WTC11 (cell line): ENCODE results near the gene PLPPR1. TPM values are rescaled to one million over a fixed set of nuclear protein-coding genes. Genes with fewer than 3 reads are reported as not detected.

ENCODE experiments used
- ATAC-seq: fragments of 200-7000 bp; cut with Tn5 transposase; 2 replicates; pipeline ENCODE4 v1.10.0; 2021; ENCODE audit warnings: mild to moderate bottlenecking, moderate library complexity
- CTCF ChIA-PET: fragments of 300-600 bp; sonication (Branson Sonifier 250); formaldehyde crosslinking; loops from one replicate; lab custom pipeline; 2021; ENCODE audit warnings: antibody characterized with exemption; lab: Charles Lee
- POLR2A ChIA-PET: fragments of 350-600 bp; sonication (Branson Sonifier 250); formaldehyde crosslinking; loops from one replicate; lab custom pipeline; 2021; ENCODE audit warnings: antibody characterized with exemption; lab: Charles Lee
- DNase-seq: peaks from one replicate; pipeline ENCODE4 v3.0.0; 2021; ENCODE audit warnings: low spot score
- H3K27ac Mint-ChIP-seq: 2 replicates; pipeline ENCODE4 v1.8.0; 2021; ENCODE audit warnings: mixed read lengths
- H3K27me3 Mint-ChIP-seq: 2 replicates; pipeline ENCODE4 v1.8.0; 2021; ENCODE audit warnings: low read depth, mild to moderate bottlenecking, moderate library complexity, mixed read lengths
- H3K36me3 Mint-ChIP-seq: 2 replicates; pipeline ENCODE4 v1.8.0; 2021; ENCODE audit warnings: mixed read lengths
- H3K4me1 Mint-ChIP-seq: 2 replicates; pipeline ENCODE4 v1.8.0; 2022; ENCODE audit warnings: mixed read lengths
- H3K4me3 Mint-ChIP-seq: 2 replicates; pipeline ENCODE4 v1.8.0; 2021; ENCODE audit warnings: mild to moderate bottlenecking, moderate library complexity, mixed read lengths
- H3K9me3 Mint-ChIP-seq: 2 replicates; pipeline ENCODE4 v1.8.0; 2021; ENCODE audit warnings: mixed read lengths
- ELF4 ChIP-seq: sonication (generic); formaldehyde crosslinking; IDR thresholded peaks from 2 replicates; pipeline ENCODE4 v1.8.1; 2022; ENCODE audit warnings: low read depth, mild to moderate bottlenecking, moderate library complexity, missing genetic modification reagents
- FOXJ3 ChIP-seq: sonication (generic); formaldehyde crosslinking; IDR thresholded peaks from 2 replicates; pipeline ENCODE4 v1.9.0; 2021; ENCODE audit warnings: missing genetic modification reagents, mild to moderate bottlenecking, borderline replicate concordance
- GABPB1 ChIP-seq: sonication (generic); formaldehyde crosslinking; IDR thresholded peaks from 2 replicates; pipeline ENCODE4 v1.8.1; 2023; ENCODE audit warnings: mild to moderate bottlenecking, missing genetic modification reagents
- MYBL2 ChIP-seq: sonication (generic); formaldehyde crosslinking; IDR thresholded peaks from 2 replicates; pipeline ENCODE4 v1.8.1; 2023; ENCODE audit warnings: mild to moderate bottlenecking, moderate library complexity, missing genetic modification reagents
- NFYB ChIP-seq: sonication (generic); formaldehyde crosslinking; conservative IDR thresholded peaks from 2 replicates; pipeline ENCODE4 v1.8.0; 2022; ENCODE audit warnings: low read depth, missing genetic modification reagents
- NR1H2 ChIP-seq: sonication (generic); formaldehyde crosslinking; IDR thresholded peaks from 2 replicates; pipeline ENCODE4 v1.9.0; 2021; ENCODE audit warnings: mild to moderate bottlenecking, moderate library complexity, missing genetic modification reagents
- SOX15 ChIP-seq: fragments of 250-450 bp; sonication (Bioruptor Pico); IDR thresholded peaks from 2 replicates; pipeline ENCODE4 v1.9.0; 2021; ENCODE audit warnings: mild to moderate bottlenecking
- TEAD1 ChIP-seq: sonication (generic); formaldehyde crosslinking; IDR thresholded peaks from 2 replicates; pipeline ENCODE4 v1.8.0; 2022; ENCODE audit warnings: mild to moderate bottlenecking, missing genetic modification reagents
- TP53 ChIP-seq: sonication (generic); formaldehyde crosslinking; IDR thresholded peaks from 2 replicates; pipeline ENCODE4 v1.8.1; 2023; ENCODE audit warnings: mild to moderate bottlenecking, missing genetic modification reagents
- ZNF317 ChIP-seq: sonication (generic); formaldehyde crosslinking; IDR thresholded peaks from 2 replicates; pipeline ENCODE4 v1.8.1; 2023; ENCODE audit warnings: low read depth, mild to moderate bottlenecking, moderate library complexity, missing genetic modification reagents, borderline replicate concordance
- total RNA-seq: library from RNA; stranded (reverse); gene quantifications from 3 replicates; pipeline ENCODE4 v1.2.3, GENCODE V29; 2021
- TF ChIP-seq, protein P1 (sequence below): sonication (generic); formaldehyde crosslinking; IDR thresholded peaks from 2 replicates; pipeline ENCODE4 v1.8.1; 2023; ENCODE audit warnings: mild to moderate bottlenecking, missing genetic modification reagents, borderline replicate concordance
- TF ChIP-seq, protein P2 (sequence below): sonication (generic); formaldehyde crosslinking; IDR thresholded peaks from 2 replicates; pipeline ENCODE4 v1.8.1; 2022; ENCODE audit warnings: low read depth, mild to moderate bottlenecking, moderate library complexity, missing genetic modification reagents, borderline replicate concordance
- TF ChIP-seq, protein P3 (sequence below): sonication (generic); formaldehyde crosslinking; IDR thresholded peaks from 2 replicates; pipeline ENCODE4 v1.8.0; 2022; ENCODE audit warnings: missing genetic modification reagents

The PLPPR1 gene
- total RNA-seq, 1 experiment from 2014 or later = 1.5 TPM

GRCh38 chr9:101219030-101219429 lies 190.5 kb downstream of the PLPPR1 start (continued):
- TF ChIP-seq, protein P1, sequence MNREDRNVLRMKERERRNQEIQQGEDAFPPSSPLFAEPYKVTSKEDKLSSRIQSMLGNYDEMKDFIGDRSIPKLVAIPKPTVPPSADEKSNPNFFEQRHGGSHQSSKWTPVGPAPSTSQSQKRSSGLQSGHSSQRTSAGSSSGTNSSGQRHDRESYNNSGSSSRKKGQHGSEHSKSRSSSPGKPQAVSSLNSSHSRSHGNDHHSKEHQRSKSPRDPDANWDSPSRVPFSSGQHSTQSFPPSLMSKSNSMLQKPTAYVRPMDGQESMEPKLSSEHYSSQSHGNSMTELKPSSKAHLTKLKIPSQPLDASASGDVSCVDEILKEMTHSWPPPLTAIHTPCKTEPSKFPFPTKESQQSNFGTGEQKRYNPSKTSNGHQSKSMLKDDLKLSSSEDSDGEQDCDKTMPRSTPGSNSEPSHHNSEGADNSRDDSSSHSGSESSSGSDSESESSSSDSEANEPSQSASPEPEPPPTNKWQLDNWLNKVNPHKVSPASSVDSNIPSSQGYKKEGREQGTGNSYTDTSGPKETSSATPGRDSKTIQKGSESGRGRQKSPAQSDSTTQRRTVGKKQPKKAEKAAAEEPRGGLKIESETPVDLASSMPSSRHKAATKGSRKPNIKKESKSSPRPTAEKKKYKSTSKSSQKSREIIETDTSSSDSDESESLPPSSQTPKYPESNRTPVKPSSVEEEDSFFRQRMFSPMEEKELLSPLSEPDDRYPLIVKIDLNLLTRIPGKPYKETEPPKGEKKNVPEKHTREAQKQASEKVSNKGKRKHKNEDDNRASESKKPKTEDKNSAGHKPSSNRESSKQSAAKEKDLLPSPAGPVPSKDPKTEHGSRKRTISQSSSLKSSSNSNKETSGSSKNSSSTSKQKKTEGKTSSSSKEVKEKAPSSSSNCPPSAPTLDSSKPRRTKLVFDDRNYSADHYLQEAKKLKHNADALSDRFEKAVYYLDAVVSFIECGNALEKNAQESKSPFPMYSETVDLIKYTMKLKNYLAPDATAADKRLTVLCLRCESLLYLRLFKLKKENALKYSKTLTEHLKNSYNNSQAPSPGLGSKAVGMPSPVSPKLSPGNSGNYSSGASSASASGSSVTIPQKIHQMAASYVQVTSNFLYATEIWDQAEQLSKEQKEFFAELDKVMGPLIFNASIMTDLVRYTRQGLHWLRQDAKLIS = no peak
- TF ChIP-seq MYBL2 (CRISPR knock-in tag) = no peak
- TF ChIP-seq TP53 (CRISPR knock-in tag) = no peak

GRCh38 chr9:101220341-101220740 lies 191.8 kb downstream of the PLPPR1 start:
- TF ChIP-seq NR1H2 (CRISPR knock-in tag) (no peak), SOX15 (no peak), FOXJ3 (no peak), ZNF317 (CRISPR knock-in tag) (no peak), ELF4 (CRISPR knock-in tag) (no peak), GABPB1 (CRISPR knock-in tag) (no peak), TEAD1 (CRISPR knock-in tag) (no peak), NFYB (CRISPR knock-in tag) (no peak)
- TF ChIP-seq, protein P2, sequence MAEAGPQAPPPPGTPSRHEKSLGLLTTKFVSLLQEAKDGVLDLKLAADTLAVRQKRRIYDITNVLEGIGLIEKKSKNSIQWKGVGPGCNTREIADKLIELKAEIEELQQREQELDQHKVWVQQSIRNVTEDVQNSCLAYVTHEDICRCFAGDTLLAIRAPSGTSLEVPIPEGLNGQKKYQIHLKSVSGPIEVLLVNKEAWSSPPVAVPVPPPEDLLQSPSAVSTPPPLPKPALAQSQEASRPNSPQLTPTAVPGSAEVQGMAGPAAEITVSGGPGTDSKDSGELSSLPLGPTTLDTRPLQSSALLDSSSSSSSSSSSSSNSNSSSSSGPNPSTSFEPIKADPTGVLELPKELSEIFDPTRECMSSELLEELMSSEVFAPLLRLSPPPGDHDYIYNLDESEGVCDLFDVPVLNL = no peak
- TF ChIP-seq, protein P1 = no peak
- TF ChIP-seq, protein P3, sequence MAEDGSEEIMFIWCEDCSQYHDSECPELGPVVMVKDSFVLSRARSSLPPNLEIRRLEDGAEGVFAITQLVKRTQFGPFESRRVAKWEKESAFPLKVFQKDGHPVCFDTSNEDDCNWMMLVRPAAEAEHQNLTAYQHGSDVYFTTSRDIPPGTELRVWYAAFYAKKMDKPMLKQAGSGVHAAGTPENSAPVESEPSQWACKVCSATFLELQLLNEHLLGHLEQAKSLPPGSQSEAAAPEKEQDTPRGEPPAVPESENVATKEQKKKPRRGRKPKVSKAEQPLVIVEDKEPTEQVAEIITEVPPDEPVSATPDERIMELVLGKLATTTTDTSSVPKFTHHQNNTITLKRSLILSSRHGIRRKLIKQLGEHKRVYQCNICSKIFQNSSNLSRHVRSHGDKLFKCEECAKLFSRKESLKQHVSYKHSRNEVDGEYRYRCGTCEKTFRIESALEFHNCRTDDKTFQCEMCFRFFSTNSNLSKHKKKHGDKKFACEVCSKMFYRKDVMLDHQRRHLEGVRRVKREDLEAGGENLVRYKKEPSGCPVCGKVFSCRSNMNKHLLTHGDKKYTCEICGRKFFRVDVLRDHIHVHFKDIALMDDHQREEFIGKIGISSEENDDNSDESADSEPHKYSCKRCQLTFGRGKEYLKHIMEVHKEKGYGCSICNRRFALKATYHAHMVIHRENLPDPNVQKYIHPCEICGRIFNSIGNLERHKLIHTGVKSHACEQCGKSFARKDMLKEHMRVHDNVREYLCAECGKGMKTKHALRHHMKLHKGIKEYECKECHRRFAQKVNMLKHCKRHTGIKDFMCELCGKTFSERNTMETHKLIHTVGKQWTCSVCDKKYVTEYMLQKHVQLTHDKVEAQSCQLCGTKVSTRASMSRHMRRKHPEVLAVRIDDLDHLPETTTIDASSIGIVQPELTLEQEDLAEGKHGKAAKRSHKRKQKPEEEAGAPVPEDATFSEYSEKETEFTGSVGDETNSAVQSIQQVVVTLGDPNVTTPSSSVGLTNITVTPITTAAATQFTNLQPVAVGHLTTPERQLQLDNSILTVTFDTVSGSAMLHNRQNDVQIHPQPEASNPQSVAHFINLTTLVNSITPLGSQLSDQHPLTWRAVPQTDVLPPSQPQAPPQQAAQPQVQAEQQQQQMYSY (CRISPR knock-in tag) = no peak

More at GRCh38 chr9:101220341-101220740, 191.8 kb downstream of the PLPPR1 start:
- Mint-ChIP-seq H3K9me3 (no peaks in the 10 kb centered on the region), H3K4me1 (0 out of 2 replicates have a peak, but pooled peaks cover 3% of the 10 kb centered on the region), H3K4me3 (no peak overlapping the region), H3K27me3 (no peaks in the 10 kb centered on the region), H3K36me3 (no peaks in the 10 kb centered on the region), H3K27ac (no peak overlapping the region)
- CTCF ChIA-PET = interaction anchor here (1.1 kb wide), 1 partner anchor 15 kb away, joined by 4 read pairs; no protein-coding TSS in a partner anchor
- POLR2A ChIA-PET = no interaction called here
- no peak for DNase-seq
- no peak for ATAC-seq
